ENCODE measurements around the gene ZSCAN2.
A peak's percentile ranks its signal among the peaks of the same experiment; 100 is the strongest.
"Not testable (repeated sequence)": the region's sequence is repeated elsewhere in the genome, so short reads cannot be mapped to it uniquely, and the experiment has no call there.

The ZSCAN2 gene

DNA sequence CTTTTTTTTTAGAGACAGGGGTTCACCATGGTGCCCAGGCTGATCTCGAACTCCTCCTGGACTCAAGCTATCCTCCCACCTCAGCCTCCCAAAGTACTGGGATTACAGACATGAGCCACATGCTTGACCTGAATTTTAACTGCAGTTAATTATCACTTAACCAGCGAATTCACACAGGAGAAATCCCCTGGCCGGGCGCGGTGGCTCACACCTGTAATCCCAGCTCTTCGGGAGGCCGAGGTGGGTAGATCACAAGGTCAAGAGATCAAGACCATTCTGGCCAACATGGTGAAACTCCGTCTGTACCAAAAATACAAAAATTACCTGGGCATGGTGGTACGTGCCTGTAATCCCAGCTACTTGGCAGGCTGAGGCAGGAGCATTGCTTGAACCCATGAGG, 41.1 kb downstream of the ZSCAN2 start:
- DNase-seq (ENCODE audit: low read depth), result not testable (repeated sequence)

GRCh38 chr15:84642640-84643039, 41.8 kb downstream of the ZSCAN2 start:
- DNase-seq (ENCODE audit: low read depth), result not testable (repeated sequence)

DNA sequence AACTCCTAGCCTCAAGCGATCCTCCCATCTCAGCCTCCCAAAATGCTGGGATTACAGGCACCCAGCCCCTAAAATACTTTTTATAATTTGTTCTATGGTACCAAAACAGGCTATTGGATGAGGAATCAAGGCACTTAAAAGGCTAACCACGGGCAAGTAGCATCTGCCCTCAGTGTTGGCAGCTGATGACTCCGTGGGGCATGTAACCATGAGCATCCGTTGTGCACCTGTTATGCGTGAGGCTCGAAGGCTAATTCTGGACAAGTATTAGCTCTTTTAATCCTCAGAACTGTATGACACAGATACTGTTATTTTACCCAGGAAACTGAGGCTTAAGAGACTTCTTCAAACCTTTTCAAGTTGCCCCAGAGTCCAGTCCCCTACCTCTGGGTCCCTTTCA, 43.0 kb downstream of the ZSCAN2 start:
- DNase-seq (ENCODE audit: low read depth), result no peak

DNA sequence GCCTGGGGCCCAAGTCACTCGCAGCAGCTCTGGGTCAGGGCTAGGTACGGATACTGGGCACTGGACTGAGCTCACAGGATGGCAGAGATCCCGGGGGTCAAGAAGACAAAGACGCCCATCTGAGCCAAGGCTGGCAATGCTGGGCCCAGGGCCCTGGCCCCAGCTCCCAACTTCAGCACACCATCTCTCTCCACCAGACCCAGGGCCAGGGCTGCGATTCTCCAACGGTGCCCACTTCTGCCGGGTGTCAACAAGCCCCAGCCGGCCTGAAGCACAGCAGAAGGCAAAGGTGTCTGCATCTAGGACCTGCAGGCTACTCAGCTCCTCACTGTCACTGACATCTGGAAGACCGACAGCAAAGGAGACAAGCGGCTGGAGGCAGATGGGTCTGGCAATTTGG, 44.7 kb downstream of the ZSCAN2 start:
- DNase-seq (ENCODE audit: low read depth), result no peak

GRCh38 chr15:84645997-84646396, 45.2 kb downstream of the ZSCAN2 start:
- no peak for DNase-seq (ENCODE audit: low read depth)

DNA sequence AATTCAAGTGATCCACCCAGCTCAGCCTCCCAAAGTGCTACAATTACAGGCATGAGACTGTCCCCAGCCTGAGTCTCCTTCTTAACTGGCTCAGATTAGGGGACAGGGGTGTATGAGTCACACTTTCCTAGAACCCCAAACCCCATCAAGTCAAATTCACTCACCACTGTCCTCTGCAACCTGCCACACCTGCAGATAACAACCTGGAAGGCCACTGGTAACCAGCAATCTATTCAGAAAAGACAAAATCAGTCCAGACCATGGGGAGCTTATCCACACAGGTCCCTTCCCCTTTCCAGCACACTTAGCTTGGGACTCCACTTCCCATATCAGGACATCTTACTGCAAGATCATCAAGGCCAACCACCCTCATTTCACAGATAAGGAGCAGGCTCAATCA, 46.9 kb downstream of the ZSCAN2 start:
- no peak for DNase-seq (ENCODE audit: low read depth)

DNA sequence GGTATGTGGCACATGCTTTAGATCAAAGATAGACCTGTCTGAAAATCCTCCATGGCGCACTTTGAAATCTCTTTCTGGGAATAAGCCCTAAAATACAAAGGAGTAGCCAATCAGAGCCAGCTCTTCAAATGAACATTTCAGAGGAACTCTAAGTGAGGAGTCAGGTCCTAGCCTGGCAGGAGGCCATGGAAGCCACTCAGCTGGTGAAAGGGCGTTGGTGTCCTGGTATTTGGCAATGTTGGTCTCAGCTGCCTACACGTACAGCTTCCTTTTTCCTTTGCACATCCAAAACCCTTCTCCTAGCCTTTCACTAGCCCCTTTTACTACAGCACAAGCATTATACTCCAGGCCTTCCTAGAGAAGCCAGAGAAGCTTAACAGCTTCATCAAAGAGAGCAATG, 47.7 kb downstream of the ZSCAN2 start:
- DNase-seq (ENCODE audit: low read depth), result no peak

GRCh38 chr15:84649706-84650105, 48.9 kb downstream of the ZSCAN2 start:
- DNase-seq (ENCODE audit: low read depth), result no peak

GRCh38 chr15:84653584-84653909, 52.7 kb downstream of the ZSCAN2 start:
- no peak for DNase-seq (ENCODE audit: low read depth)

- DNase-seq (ENCODE audit: low read depth), result peak; percentile 98
Observed at GRCh38 chr15:84653910-84654688, 53.3 kb downstream of the ZSCAN2 start, which contains the start of gene WDR73. TSS of gene WDR73 (minus strand) at chr15:84654283. CDS start at chr15:84654274, 9 bp downstream.

DNA sequence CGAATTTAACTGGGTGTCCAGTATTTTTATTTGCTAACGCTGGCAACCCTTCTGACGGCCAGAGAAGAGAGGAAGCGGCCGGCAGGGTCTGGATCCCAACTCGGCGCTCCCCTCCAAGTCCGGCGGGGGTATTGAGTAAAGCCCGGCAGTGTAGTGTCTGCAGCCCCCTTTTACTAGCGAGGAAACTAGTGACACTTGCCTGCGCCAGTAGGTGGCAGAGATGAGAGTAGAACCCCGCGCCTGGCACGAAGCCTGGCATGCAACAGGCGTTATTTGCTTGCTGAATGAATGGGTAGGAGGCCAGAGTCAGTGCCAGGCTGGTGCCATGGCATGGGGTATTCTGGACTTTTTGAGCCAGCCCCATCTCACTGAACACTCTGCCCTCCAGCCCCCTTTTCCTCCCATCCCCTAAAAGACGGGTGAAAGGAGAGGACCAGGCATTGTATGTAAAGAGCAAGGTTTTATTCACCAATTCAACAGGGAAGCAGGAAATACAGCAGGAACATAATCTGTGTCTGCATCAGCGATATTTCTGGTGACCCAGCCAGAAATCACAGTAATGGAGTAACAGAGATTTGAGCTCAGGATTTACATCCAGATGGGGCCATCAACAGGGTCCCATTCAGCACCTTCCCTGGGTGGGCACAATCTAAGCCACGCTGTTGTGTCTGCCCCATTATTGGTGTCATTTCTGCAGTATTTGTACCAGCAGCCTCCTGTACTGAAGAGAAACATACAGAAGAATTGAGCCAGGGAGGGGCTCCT, 54.1 kb downstream of the ZSCAN2 start:
- peak; percentile 50 for DNase-seq (ENCODE audit: low read depth)

DNA sequence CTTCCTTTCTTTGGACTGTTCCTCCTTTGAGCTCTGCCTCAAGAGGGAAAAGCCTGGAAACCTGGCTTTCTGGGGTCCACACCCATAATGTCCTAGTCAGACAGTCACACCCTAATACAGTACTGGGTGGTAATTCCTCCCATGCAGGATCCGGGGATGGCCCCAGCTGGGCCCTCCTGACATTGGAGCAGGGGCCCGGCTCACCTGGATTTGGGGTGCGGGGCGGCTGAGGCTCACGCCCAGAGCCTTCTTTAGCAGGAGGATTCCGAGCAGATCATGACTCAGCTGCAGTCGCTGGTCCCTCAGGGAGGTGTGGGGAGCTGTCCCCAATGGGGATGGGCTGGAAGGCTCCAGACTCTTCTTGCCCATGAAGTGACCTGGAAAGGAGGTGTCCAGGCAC, 56.2 kb downstream of the ZSCAN2 start:
- no peak for DNase-seq (ENCODE audit: low read depth)

DNA sequence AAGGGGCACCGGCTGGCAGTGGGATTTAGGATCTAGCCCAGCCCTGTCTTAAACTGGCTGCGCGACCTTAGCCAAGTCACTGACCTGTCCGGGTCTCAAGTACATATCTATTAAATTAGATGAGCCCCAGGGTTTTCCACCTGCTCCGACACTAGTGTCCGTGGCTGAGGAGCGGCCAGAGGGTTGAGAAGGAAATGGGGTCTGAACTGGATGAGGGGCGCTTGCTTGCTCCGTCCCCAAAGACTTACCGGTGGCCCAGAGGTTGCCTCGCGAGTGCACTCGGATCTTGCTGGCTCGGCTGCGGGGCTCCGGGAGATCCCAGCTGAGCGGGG, 56.9 kb downstream of the ZSCAN2 start:
- DNase-seq (ENCODE audit: low read depth), result no peak

DNA sequence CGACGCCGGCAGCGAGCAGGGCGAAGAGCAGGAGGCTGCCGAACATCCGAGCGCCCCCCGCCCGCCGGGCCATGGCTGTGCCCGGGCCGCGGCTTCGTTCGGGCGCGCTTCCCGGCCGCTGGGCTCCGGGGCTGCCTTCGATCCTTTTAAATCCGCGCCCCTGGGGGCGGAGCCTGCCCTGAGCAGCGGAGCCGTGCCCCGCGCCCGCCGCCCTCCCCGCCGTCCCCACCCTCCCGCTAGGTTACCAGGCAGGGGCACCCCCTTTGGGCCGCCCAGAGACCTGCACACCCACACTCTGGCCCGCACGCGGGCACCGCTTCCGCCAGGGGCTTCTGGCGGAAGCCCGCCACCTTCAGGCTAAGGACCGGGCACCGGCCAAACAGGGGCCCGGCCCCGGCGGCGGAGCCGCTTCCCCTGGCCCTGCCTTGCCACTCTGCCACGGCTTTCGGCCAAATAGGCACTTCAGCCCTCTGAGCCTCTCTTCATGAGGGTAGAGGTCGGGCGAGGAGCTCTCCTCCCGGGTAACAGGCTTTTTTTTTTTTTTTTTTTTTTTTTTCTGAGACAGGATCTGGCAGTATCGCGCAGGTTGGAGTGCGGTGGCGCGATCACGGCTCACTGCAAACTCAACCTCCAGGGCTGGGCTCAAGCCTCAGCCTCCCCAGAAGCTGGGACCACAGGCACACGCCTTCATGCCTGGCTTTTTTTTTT, 57.4 kb downstream of the ZSCAN2 start, which contains the start of gene NMB:
TSS of gene NMB (minus strand) at position 120 of the 708 bp plus-strand sequence. CDS start at position 73, 47 bp downstream.
- peak; percentile 54 for DNase-seq (ENCODE audit: low read depth)

DNA sequence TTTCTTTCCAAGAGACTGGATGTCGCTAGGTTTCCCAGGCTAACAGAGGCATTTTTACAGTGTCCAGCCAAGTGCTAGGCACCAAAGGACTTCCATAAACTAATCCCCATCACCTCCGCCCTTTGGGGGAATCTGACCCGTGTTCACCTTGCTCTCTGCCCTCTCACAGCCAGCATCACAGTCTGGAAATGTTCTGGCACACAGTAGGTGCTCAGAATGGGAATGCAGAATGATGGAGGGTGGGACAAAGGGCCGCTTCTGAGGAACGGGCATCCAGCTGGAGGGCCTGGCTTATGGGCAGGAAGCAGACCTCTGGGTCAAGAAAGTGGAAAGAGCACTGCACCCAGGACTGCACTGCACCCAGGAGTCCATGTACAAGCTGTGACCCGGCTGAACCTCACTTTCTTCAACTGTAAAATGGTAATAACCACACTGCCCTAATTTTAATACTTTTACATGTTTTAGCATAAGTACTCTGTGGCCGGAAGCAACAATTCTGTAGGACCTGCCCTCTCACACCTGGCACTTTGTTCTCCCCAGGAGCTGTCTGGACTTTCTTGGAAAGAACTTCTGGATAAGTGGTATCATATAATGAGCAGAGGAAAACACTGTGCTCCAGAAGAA, 58.1 kb downstream of the ZSCAN2 start:
- DNase-seq (ENCODE audit: low read depth), result no peak

DNA sequence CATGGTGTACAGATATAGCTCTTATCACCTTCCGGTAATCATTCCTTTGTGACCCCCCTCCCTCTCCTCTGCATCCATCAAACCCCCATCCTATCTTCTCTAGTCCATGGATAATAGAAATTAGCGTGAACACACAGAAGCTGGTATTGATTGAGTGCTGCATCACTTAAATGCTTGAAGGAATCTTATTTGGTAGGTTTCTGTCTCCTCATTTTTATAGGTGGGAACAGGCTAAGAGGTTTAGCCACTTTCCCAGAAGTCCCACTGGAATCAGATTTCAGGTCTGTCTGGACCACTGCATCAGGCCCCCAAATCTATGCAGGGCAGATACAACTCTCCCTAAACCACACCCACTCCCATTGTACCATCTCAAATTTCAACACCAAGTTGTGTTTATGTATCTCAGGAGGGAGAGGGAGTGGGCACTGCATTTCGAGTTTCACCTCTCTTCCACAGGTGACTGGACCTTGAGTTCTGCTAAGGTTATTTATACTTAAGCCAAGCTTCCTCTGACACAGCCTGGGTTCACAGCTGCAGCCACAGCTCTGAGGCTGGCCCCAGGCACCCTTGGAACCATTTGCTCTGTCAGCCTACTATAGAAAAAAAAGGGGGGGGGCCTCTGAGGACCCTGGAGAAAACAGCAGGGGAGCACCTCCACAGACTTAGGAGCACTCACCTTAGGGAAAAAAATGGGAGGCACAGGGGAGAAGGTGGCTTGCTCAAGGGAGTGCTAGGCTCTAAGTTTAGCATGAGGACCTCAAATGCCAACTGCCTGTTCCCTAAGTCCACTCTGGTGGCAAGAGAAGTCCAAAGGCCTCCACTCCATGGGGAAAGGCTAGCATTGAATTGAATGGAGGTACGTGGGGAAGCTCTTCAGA, 59.3 kb downstream of the ZSCAN2 start:
- DNase-seq (ENCODE audit: low read depth), result no peak

- no peak for DNase-seq (ENCODE audit: low read depth)
Observed at GRCh38 chr15:84661001-84661400, 60.2 kb downstream of the ZSCAN2 start.

DNA sequence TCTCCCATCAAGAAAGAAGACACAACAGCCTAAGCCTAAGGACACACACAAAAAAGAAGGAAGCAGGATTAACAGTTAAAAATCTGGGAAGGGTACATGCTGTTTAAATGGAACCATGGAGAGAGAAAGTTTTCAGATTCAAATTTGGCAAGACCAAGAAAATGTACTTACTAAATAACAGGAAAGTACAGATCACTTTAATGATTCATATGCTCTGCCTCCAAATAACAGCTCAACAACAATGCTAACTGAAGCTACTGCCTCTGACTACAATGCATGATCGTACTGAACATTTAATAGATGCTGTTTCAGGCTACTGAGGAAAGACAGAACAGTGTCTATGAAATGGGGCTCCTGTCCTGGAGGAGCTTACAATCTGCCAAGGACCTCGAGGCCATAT, 65.6 kb downstream of the ZSCAN2 start:
- DNase-seq (ENCODE audit: low read depth), result no peak

- no peak for DNase-seq (ENCODE audit: low read depth)
Observed at GRCh38 chr15:84668221-84668982, 67.6 kb downstream of the ZSCAN2 start.

GRCh38 chr15:84669726-84670125, 68.9 kb downstream of the ZSCAN2 start:
- no peak for DNase-seq (ENCODE audit: low read depth)

- DNase-seq (ENCODE audit: low read depth), result no peak
Observed at GRCh38 chr15:84671211-84671610, 70.4 kb downstream of the ZSCAN2 start.
